GM15510 (cell line): ENCODE measurements around the gene ETS2.

Source experiments
- POLR2A ChIP-seq: IDR thresholded peaks from 3 replicates; pipeline ENCODE4 v1.6.1; 2011; ENCODE audit warnings: borderline replicate concordance; ENCODE audit not compliant: insufficient read length; ENCODE audit errors: extremely low read depth

Gene ETS2

GRCh38 chr21:38848187-38848609 lies 42.5 kb downstream of the ETS2 start:
- no peak for TF ChIP-seq POLR2A

GRCh38 chr21:38849776-38850175 lies 44.0 kb downstream of the ETS2 start:
- no peak for TF ChIP-seq POLR2A

DNA sequence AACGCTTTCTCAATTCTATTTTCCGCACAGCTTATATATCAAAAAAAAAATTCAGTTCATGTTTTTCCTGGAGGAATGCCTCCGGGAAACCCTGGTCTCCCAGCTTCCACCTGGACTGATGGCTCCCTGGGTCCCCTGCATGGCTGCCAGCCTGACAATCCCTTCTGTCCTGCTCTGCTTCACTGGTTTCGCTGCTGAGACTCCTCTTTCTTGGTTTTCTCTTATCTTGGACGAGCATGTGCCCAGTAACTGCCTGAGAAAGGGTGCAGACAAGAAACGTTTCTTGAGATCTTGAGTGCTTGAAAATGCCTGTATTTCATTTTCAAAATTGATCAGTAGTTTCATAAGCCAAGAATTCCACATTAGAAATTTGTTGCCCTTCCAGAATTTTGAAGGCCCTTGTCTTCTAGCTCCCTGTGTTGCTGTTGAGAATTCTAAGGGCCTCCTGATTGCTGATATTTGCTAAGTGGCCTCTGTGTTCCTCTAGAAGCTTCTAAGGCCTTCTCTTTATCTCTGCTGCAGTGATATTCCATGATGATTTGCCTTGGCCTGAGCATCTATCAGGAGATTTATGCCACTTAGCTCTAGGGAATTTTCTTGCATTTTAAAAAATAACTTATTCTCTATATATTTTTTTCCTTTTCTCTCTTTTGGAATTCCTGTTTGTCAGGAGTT lies 44.7 kb downstream of the ETS2 start:
- TF ChIP-seq POLR2A: no peak

- no peak for TF ChIP-seq POLR2A
Measured at GRCh38 chr21:38851101-38851500, 45.4 kb downstream of the ETS2 start.

- no peak for TF ChIP-seq POLR2A
Measured at GRCh38 chr21:38852278-38852677, 46.5 kb downstream of the ETS2 start.

GRCh38 chr21:38852708-38853107 lies 47.0 kb downstream of the ETS2 start:
- no peak for TF ChIP-seq POLR2A

DNA sequence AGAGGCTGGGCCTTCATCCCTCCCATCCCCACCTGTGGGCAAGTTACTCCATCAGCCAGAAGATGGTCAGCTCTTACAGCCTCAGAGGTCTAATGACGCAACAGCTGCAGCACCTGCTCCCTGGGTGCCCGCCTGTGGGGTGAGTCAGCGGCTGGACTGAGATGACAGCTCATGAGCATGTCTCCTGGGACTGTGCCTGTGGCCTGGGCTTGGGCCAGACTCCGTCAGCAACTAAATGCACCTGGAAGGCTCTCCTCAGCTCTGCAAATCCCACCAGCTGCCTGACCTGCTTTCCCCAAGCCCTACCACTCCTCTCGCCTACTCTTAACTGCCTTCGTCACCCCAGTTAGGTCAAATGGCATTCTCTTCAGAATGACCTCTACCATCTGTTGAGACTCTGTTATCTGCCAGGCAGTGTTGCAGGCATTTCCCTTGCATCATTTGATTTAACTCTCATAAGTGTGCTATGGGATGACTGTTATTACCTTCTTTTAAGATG lies 47.7 kb downstream of the ETS2 start:
- TF ChIP-seq POLR2A: no peak

GRCh38 chr21:38857152-38857825 lies 51.6 kb downstream of the ETS2 start:
- no peak for TF ChIP-seq POLR2A

DNA sequence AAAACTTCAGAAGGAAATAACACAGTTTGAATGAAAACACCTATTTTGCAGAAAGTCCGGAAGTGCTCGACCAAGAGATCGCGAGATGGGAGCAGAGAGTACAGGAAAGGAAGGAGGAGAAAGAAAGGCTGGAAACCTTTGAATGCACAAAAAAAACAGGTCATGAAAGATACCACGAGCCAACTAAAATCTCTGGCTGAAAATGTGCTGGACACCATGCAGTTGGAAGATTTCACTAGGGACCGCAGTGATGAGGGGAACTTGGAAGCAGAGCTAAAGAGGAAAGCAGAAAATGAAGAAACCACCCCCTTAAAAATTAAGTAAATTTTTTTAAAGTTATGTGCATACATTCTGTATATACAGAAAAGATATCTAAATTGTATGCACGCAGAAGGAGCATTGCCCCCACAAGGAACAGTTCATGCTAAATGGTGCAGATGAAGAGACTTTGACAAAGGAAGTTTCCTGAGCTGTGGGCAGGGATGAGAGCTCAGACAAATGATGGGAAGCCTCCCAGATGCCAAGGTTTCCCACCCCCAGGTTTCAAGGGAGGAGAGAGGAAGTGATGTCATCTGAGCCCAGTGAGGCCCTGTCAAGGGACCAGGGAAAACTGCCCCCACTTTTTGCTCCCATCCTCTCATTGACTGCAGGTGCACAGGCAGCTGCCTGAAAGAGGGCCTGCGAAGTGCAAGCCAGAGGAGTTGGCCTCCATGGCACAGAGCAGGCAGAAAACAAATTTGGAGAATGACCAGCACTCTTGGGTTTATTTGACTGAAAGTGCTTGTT lies 52.5 kb downstream of the ETS2 start:
- no peak for TF ChIP-seq POLR2A

GRCh38 chr21:38858812-38859205 lies 53.1 kb downstream of the ETS2 start:
- no peak for TF ChIP-seq POLR2A

GRCh38 chr21:38859852-38860251 lies 54.1 kb downstream of the ETS2 start:
- no peak for TF ChIP-seq POLR2A

DNA sequence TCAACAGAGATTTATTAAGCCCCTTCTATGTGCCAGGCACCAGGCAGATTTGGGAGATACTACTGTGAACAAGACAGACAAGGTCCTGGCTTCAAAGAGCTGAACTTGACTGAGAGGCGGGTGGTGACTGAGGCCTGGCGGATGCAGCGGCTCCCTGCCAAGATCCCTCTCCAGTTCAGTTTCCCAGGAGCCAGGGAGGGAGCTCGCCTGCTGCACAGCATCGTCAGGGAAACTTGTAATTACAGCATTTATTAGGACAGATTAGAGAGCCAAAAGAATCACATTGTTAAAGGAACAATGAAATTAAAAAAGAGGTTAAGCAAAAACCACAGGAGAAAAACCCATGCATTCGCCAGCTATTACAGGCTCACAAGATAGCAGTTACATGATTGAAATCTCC lies 55.3 kb downstream of the ETS2 start:
- no peak for TF ChIP-seq POLR2A

DNA sequence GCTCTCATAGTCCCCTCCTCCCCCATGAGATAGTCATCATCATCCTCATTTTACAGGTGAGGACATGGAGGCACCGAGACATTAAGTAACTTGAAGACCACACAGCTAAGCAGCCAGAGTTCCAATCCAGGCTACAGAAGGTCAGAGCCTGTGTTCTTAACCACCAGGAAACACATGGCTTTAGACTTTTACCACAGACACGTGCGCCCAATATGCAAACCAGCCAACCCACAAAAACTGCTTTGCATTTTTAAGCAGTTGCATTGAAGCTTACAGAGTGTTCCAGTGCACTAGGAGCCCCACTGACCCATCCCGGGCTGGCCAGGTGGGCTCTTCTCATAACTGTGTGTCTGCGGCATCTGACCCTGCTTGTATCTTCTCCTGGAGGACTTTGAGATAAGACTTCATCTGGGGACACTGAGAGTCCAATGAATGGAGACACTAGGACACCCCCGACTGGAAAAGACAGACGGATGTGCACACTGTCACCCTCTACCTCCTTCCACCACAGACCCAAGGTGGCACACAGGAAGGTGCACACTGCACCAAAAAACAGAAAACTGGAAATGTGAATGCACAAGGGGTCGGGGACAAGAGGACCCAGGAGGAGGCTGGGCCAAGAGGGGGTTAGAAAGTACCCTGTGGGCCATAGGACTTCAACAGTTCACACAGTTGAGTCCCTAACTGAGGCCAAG lies 56.4 kb downstream of the ETS2 start:
- TF ChIP-seq POLR2A: no peak

GRCh38 chr21:38863291-38863690 lies 57.6 kb downstream of the ETS2 start:
- no peak for TF ChIP-seq POLR2A

DNA sequence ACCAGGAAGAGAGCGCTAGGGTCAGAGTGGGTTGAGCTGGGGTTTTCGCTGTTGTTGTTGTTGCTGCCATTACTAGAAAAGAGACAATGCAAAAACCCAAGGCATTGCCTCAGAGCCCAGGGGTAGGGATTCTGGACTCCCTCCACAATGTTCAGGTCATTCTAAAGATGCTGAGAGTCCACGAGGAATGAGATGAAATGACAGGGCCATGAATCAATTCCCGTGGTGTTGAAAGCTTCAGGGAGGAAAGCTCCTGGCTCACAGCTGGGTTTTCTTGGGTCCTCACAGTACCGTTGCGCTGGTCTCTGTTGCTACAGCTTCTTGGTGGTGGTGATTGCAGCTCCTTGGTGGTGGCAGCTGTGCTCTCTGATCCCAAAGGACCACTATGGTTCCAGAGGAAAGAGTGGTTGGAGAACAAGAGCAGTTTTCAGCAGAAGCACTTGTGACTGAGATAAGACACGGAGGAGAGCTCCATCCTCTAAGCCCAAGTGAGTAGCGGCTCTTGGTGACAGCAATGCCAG lies 58.2 kb downstream of the ETS2 start:
- no peak for TF ChIP-seq POLR2A

GRCh38 chr21:38864964-38865363 lies 59.2 kb downstream of the ETS2 start:
- TF ChIP-seq POLR2A: no peak

- TF ChIP-seq POLR2A: no peak
Measured at GRCh38 chr21:38869196-38869595, 63.5 kb downstream of the ETS2 start.
